HG02885 (cell line): ENCODE results near the gene MEGF6.

Experiments used
- ATAC-seq: cut with Tn5 transposase; IDR thresholded peaks from one replicate; pipeline ENCODE4 v1.9.1; 2021; ENCODE audit warnings: mild to moderate bottlenecking; ENCODE audit not compliant: unreplicated experiment, poor library complexity

The MEGF6 gene

DNA sequence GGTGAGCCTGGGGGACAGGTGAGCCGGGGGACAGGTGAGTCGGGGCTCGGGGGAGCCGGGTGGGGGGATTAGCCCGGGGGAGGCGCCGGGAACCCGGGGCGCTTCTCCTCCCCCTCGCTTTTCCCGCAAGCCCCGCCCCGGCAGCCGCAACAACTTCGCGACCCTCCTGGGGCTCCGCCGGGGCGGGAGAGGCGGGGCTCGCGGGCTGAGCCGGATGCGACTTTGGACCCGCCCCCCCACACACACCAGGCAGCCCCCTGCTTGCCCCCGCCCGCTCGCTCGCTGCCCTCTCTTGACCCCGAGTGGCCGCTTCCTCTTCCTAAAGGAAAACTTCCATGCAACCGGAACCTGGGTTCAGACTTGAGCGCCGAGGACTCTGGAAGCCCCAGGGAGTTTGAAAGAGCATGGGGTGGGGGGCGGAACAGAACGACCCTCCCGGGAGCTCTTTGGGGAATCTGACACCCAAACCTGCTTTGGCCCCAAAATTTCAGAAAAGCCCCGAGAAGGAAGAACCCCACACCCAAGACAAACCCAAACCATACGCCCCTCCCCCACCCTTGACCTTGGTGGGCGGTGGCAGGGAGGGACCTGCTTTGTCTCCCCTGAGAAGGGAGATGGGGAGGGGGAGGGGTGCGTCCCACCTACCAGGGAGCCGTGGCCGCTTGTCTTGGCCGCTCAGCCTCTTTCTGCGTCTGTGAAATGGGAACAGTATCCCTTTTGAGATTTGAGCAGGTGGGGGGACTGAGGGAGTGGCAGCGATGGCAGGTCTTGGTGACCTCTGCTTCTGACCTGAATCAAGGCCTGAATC is 156.3 kb downstream of the MEGF6 start:
- no peak for ATAC-seq

DNA sequence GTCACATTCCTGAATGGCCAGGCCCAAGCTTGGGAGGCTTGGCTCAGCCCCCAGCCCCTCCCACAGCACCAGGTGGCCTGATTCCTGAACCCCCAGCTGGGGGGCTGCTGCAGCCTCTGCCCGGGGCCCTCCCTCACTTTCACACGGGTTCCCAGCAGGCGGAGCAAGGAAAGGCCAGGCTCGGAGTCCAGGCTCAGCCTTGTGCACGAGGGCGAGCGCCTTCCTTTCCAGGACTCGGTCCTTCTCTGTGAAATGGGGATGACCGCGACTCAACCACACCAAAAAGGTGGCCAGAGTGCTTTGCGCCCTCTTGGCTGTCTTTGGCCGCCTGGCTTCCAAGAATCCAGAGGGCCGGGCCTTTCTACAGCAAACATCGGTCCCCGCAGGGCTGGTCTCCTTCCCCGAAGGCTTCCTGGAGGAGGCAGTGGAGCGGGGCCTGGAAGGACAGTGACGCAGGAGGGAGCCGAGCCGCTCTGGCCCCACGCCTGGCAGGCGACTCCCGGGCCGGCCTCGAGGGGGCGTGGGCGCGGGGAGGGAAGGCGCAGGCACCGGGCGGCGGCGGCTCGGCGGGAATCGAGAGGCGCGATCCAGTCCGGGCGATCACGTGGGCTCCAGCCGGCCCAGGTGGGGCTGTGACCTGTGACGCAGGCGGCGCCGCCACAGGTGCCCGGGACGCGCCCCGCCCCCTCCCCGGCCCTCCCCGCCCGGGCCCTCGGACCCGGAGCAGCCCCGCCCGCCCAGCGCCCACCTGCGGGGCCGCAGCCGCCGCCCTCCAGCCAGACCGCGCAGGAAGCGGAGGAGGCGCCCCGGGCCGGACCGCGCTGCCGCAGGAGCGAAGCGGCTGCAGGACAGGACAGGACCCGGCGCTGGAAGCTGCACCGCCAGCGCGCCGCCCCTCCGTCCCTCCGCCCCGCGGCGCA is 157.2 kb downstream of the MEGF6 start, which contains the start of gene ARHGEF16:
Gene ARHGEF16, plus strand, starts transcription at position 775 of the 920 bp plus-strand sequence. CDS start 8,420 bp downstream, outside the sequence.
- ATAC-seq, result no peak

- ATAC-seq, result no peak
Observed at GRCh38 chr1:3453203-3453761, 158.0 kb downstream of the MEGF6 start.

- no peak for ATAC-seq
Observed at GRCh38 chr1:3452866-3453175, 158.5 kb downstream of the MEGF6 start.

GRCh38 chr1:3451994-3452865 is 159.1 kb downstream of the MEGF6 start:
- ATAC-seq, result no peak

GRCh38 chr1:3450983-3451382 is 160.3 kb downstream of the MEGF6 start:
- ATAC-seq, result no peak

- no peak for ATAC-seq
Observed at GRCh38 chr1:3450202-3450863, 161.0 kb downstream of the MEGF6 start.

- no peak for ATAC-seq
Observed at GRCh38 chr1:3444736-3445135, 166.6 kb downstream of the MEGF6 start.

DNA sequence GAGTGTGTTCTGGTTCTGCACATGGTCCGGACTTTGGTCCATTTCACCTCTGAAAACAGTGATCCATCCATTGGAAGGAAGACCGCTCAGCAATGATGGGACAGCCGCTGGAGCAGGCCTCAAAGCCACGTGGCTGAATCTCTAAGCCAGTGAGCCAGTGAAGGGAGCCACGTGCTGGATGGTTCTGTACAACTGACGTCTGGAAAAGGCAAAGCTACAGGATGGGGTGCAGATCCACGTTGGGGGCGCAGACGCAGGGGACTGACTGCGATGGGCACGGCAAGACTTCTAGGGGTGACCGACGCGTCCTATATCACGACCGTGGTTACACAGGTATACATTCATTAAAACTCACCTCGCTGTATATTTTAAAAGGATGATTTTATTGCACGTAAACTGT is 167.0 kb downstream of the MEGF6 start:
- no peak for ATAC-seq

GRCh38 chr1:3443807-3444206 is 167.5 kb downstream of the MEGF6 start:
- ATAC-seq, result no peak

GRCh38 chr1:3442901-3443300 is 168.4 kb downstream of the MEGF6 start:
- no peak for ATAC-seq

GRCh38 chr1:3442331-3442730 is 169.0 kb downstream of the MEGF6 start:
- no peak for ATAC-seq

DNA sequence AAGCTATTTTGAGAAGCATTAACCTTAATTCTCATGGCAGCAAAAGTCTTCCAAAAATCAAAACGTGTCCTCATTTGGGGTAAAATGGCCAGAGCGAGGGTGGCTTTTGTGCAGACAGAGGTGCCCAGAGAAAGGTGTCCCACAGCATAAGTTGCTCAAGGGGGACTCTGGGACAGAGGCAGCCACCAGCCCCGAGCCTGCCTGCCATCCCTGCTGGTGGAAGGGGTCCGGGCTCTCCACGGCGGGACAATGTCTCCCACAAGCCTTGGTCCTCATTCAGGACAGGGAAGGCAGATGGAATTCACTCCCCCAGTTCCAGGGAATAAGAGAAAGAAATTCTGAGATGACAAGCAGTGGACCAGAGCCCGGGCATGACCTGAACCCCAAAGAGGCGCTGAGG is 169.4 kb downstream of the MEGF6 start:
- ATAC-seq, result no peak

DNA sequence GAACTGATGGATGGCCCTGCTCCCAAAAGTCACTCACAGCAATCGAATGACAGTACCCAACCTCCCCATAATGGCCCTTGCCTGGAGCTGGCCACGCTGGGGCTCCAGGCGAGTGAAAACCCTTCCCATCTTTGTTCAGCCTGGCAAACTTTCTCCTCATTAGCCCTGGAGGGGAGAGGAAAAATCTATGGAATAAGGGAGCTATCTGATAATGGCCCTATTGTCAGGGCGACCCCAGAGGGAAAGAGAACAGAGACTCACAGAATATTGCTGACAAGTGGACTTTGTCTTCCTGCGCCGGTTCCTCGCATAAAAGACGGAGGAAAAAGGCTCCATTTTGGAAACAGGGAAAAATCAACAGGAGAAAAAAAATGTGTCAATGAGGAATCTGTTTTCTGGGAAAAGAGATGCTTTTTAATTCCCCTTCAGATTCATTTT is 169.9 kb downstream of the MEGF6 start:
- no peak for ATAC-seq

- ATAC-seq, result no peak
Observed at GRCh38 chr1:3440711-3441409, 170.4 kb downstream of the MEGF6 start.

DNA sequence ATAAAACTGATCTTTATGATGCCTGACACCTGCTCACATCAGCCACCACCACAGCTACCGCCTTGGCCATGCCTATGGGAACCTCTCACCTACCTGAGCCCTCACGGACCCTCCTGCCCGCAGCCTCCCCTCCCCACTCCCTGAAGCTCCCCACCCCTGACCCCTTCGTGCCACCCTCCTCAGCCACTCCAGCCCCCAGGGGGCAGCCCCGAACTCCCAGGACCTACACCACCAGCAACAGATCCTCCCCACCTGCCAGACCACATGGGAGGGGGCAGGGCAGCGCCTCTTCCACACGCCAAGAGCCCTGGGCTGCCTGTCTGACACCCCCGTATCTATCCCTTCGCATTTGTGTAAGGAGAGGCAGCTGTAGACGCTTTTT is 171.0 kb downstream of the MEGF6 start:
- ATAC-seq, result no peak
